ENCODE data around the gene ZSCAN29. TPM values are rescaled to one million over a fixed set of nuclear protein-coding genes. Genes with fewer than 3 reads are reported as not detected.

Gene ZSCAN29
- total RNA-seq, 2 donors from 2014 or later = 18.3 to 26.2 TPM

DNA sequence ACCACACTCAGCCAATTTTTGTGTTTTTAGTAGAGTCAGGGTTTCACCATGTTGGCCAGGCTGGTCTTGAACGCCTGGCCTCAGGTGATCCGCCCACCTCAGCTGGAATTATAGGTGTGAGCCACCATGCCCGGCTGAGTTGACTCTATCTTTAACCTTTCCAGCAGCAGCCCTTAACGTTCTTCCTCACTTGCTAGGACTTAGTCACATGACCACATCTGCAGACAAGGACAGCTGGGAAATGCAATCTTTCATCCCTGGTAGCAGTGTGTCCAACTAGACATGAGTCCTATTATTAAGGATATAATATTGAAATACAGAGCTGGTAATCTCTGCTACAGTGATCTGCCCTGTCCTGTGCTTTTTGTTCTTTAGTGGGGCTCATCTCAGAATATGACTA, 58.5 kb downstream of the ZSCAN29 start:
- Histone ChIP-seq H3K4me1 (replicated peaks) (no peaks in the 10 kb centered on the region), H3K27me3 (replicated peaks; ENCODE audit: insufficient read depth) (no peaks in the 10 kb centered on the region), H3K36me3 (no peaks in the 10 kb centered on the region), H3K9me3 (no peaks in the 10 kb centered on the region), H3K27ac (no peak overlapping the region), H3K4me3 (no peak overlapping the region)
- TF ChIP-seq POLR2A (IDR thresholded peaks at IDR 0.05) = no peak
- TF ChIP-seq, protein P1, sequence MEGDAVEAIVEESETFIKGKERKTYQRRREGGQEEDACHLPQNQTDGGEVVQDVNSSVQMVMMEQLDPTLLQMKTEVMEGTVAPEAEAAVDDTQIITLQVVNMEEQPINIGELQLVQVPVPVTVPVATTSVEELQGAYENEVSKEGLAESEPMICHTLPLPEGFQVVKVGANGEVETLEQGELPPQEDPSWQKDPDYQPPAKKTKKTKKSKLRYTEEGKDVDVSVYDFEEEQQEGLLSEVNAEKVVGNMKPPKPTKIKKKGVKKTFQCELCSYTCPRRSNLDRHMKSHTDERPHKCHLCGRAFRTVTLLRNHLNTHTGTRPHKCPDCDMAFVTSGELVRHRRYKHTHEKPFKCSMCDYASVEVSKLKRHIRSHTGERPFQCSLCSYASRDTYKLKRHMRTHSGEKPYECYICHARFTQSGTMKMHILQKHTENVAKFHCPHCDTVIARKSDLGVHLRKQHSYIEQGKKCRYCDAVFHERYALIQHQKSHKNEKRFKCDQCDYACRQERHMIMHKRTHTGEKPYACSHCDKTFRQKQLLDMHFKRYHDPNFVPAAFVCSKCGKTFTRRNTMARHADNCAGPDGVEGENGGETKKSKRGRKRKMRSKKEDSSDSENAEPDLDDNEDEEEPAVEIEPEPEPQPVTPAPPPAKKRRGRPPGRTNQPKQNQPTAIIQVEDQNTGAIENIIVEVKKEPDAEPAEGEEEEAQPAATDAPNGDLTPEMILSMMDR (IDR thresholded peaks at IDR 0.05) = no peak
- TF ChIP-seq POLR2AphosphoS5 (IDR thresholded peaks at IDR 0.05) = no peak
- WGBS = 73% methylated on average over 4 of the region's 4 CpGs
- DNase-seq (ENCODE audit: low spot score) = no peak
- intact Hi-C loops (cut with DNase I) = no loop called here

Other genes with a start within 250 kb of the ZSCAN29 start
- gene TMEM62, start 237.5 kb downstream of the ZSCAN29 start, total RNA-seq = 10 to 100 TPM; 34.4 to 35.4 TPM
- 10 to 100 TPM; 63.6 to 91.9 TPM for gene CCNDBP1, start 185.6 kb downstream of the ZSCAN29 start, total RNA-seq
- gene EPB42, start 150.0 kb downstream of the ZSCAN29 start, total RNA-seq = 1 to 10 TPM in 1 of 2 donors, not detected in 1; 1.4 TPM
- gene TGM5, start 104.1 kb downstream of the ZSCAN29 start, total RNA-seq = 10 to 100 TPM in 1 of 2 donors, 1 to 10 TPM in 1; 1.6 to 11.3 TPM
- gene TGM7, start 68.8 kb downstream of the ZSCAN29 start, total RNA-seq = 1 to 10 TPM in 1 of 2 donors, not detected in 1; 2.7 TPM
- gene LCMT2, start 40.5 kb downstream of the ZSCAN29 start, total RNA-seq = 1 to 10 TPM; 6.8 to 7.4 TPM
- gene TUBGCP4, start 58 bp upstream of the ZSCAN29 start, total RNA-seq = 10 to 100 TPM; 13.5 to 13.8 TPM
- gene TP53BP1, start 122.1 kb upstream of the ZSCAN29 start, total RNA-seq = 10 to 100 TPM; 36.3 to 73.6 TPM
- 10 to 100 TPM in 1 of 2 donors, 1 to 10 TPM in 1; 6.2 to 21.9 TPM for gene MAP1A, start 146.6 kb upstream of the ZSCAN29 start, total RNA-seq
- 10 to 100 TPM; 19.0 to 58.4 TPM for gene PPIP5K1, start 219.2 kb upstream of the ZSCAN29 start, total RNA-seq
- gene CKMT1B, start 223.0 kb upstream of the ZSCAN29 start, total RNA-seq = 10 to 100 TPM in 1 of 2 donors, 1 to 10 TPM in 1; 3.5 to 18.9 TPM
- 1 to 10 TPM; 1.3 to 3.5 TPM for gene STRC, start 247.8 kb upstream of the ZSCAN29 start, total RNA-seq

Data from prostate gland (tissue), 2 donors.